Osteoblast (primary cell): ENCODE results near the gene CHCHD3. TPM values are rescaled to one million over a fixed set of nuclear protein-coding genes. Genes with fewer than 3 reads are reported as not detected.

Experiments
- DNase-seq: peaks from one replicate; pipeline ENCODE4 v3.0.0; 2011; ENCODE audit warnings: low spot score, mixed read lengths; ENCODE audit not compliant: insufficient read length; ENCODE audit errors: missing footprints
- H2AFZ ChIP-seq: 2 replicates; pipeline ENCODE4 v1.6.0; 2011; ENCODE audit warnings: mild to moderate bottlenecking, low read length
- H3K27ac ChIP-seq: 2 replicates; pipeline ENCODE4 v1.5.1; 2011; ENCODE audit warnings: mild to moderate bottlenecking, low read depth, low read length, moderate library complexity
- H3K27me3 ChIP-seq: 2 replicates; pipeline ENCODE4 v1.6.0; 2012; ENCODE audit warnings: mild to moderate bottlenecking, control low read depth, inconsistent platforms, low read length, moderate library complexity; ENCODE audit not compliant: insufficient read depth
- H3K36me3 ChIP-seq: 2 replicates; pipeline ENCODE4 v1.5.1; 2011; ENCODE audit warnings: mild to moderate bottlenecking, low read length, control low read depth, moderate library complexity; ENCODE audit not compliant: insufficient read depth
- H3K4me1 ChIP-seq: 2 replicates; pipeline ENCODE4 v1.5.1; 2011; ENCODE audit warnings: mild to moderate bottlenecking, low read length, control low read depth, moderate library complexity; ENCODE audit not compliant: insufficient read depth
- H3K4me2 ChIP-seq: 2 replicates; pipeline ENCODE4 v1.6.0; 2011; ENCODE audit warnings: mild to moderate bottlenecking, low read length; ENCODE audit not compliant: insufficient read depth
- H3K4me3 ChIP-seq: fragments of 200-600 bp; sonication (generic); 3 replicates; pipeline ENCODE4 v1.5.1; 2012; ENCODE audit warnings: mild to moderate bottlenecking, low read length, inconsistent platforms; ENCODE audit not compliant: insufficient read depth
- H3K79me2 ChIP-seq: 2 replicates; pipeline ENCODE4 v1.6.0; 2012; ENCODE audit warnings: mild to moderate bottlenecking, low read length, control low read depth, inconsistent platforms; ENCODE audit not compliant: insufficient read depth
- H3K9me3 ChIP-seq: 2 replicates; pipeline ENCODE4 v1.5.1; 2011; ENCODE audit warnings: low read depth, low read length, control low read depth
- H4K20me1 ChIP-seq: 2 replicates; pipeline ENCODE4 v1.6.0; 2012; ENCODE audit warnings: mild to moderate bottlenecking, low read length, control low read depth; ENCODE audit not compliant: insufficient read depth
- total RNA-seq: library from RNA; depleted of rRNA; stranded (reverse); fragments of >200 nt; gene quantifications from 2 replicates; pipeline ENCODE4 v1.2.3, GENCODE V29; 2012
- TF ChIP-seq, protein P1 (sequence below): IDR thresholded peaks from 2 replicates; pipeline ENCODE4 v1.5.1; 2011; ENCODE audit warnings: mild to moderate bottlenecking, low read depth, low read length, moderate library complexity; ENCODE audit errors: extremely low read depth

CHCHD3 gene
- total RNA-seq, 1 donor = 89.8 TPM

- Histone ChIP-seq H3K9me3 (no peaks in the 10 kb centered on the region), H3K4me2 (no peak overlapping the region)
- DNase-seq = no peak
These were observed 216.3 kb downstream of the CHCHD3 start for GRCh38 chr7:132865366-132866143.

GRCh38 chr7:132861940-132862554 is 219.8 kb downstream of the CHCHD3 start:
- no peak overlapping the region for H3K4me2 ChIP-seq
- TF ChIP-seq, protein P1, sequence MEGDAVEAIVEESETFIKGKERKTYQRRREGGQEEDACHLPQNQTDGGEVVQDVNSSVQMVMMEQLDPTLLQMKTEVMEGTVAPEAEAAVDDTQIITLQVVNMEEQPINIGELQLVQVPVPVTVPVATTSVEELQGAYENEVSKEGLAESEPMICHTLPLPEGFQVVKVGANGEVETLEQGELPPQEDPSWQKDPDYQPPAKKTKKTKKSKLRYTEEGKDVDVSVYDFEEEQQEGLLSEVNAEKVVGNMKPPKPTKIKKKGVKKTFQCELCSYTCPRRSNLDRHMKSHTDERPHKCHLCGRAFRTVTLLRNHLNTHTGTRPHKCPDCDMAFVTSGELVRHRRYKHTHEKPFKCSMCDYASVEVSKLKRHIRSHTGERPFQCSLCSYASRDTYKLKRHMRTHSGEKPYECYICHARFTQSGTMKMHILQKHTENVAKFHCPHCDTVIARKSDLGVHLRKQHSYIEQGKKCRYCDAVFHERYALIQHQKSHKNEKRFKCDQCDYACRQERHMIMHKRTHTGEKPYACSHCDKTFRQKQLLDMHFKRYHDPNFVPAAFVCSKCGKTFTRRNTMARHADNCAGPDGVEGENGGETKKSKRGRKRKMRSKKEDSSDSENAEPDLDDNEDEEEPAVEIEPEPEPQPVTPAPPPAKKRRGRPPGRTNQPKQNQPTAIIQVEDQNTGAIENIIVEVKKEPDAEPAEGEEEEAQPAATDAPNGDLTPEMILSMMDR = no peak
- no peak overlapping the region for H3K27ac ChIP-seq
- H3K9me3 ChIP-seq = no peaks in the 10 kb centered on the region
- no peak overlapping the region for H3K4me3 ChIP-seq
- no peaks in the 10 kb centered on the region for H4K20me1 ChIP-seq
- H3K4me1 ChIP-seq = no peaks in the 10 kb centered on the region
- H2AFZ ChIP-seq = no peak overlapping the region
- H3K27me3 ChIP-seq = no peaks in the 10 kb centered on the region
- DNase-seq = no peak
- H3K79me2 ChIP-seq = no peaks in the 10 kb centered on the region
- H3K36me3 ChIP-seq = no peaks in the 10 kb centered on the region

More at GRCh38 chr7:132865366-132866143, 216.3 kb downstream of the CHCHD3 start:
- Histone ChIP-seq H3K27me3 (no peaks in the 10 kb centered on the region), H3K36me3 (no peaks in the 10 kb centered on the region), H3K4me1 (no peaks in the 10 kb centered on the region), H4K20me1 (no peaks in the 10 kb centered on the region), H2AFZ (no peak overlapping the region), H3K79me2 (no peaks in the 10 kb centered on the region), H3K4me3 (no peak overlapping the region), H3K27ac (no peak overlapping the region)
- TF ChIP-seq, protein P1 = no peak

- Histone ChIP-seq H3K4me2 (no peak overlapping the region), H4K20me1 (no peaks in the 10 kb centered on the region), H2AFZ (no peak overlapping the region), H3K4me3 (no peak overlapping the region), H3K4me1 (no peaks in the 10 kb centered on the region), H3K36me3 (no peaks in the 10 kb centered on the region), H3K27me3 (no peaks in the 10 kb centered on the region), H3K9me3 (no peaks in the 10 kb centered on the region), H3K79me2 (no peaks in the 10 kb centered on the region), H3K27ac (no peak overlapping the region)
- DNase-seq = no peak
- TF ChIP-seq, protein P1 = no peak
These were observed 220.5 kb downstream of the CHCHD3 start for GRCh38 chr7:132861424-132861823.

GRCh38 chr7:132859199-132859598 is 222.7 kb downstream of the CHCHD3 start:
- H2AFZ ChIP-seq = no peak overlapping the region
- TF ChIP-seq, protein P1 = no peak
- no peaks in the 10 kb centered on the region for H4K20me1 ChIP-seq
- no peak overlapping the region for H3K4me3 ChIP-seq
- no peaks in the 10 kb centered on the region for H3K79me2 ChIP-seq
- DNase-seq = no peak
- H3K4me1 ChIP-seq = no peaks in the 10 kb centered on the region
- no peaks in the 10 kb centered on the region for H3K9me3 ChIP-seq
- H3K27me3 ChIP-seq = no peaks in the 10 kb centered on the region
- no peak overlapping the region for H3K27ac ChIP-seq
- no peaks in the 10 kb centered on the region for H3K36me3 ChIP-seq
- no peak overlapping the region for H3K4me2 ChIP-seq
